VCaP (cell line): ENCODE results near the gene RUSC1.

ENCODE experiments used
- H3K27ac ChIP-seq: fragments of 450-650 bp; 2 replicates; pipeline ENCODE4 v1.5.1; 2017
- TF ChIP-seq, protein P1 (sequence below): fragments of 450-650 bp; conservative IDR thresholded peaks from 2 replicates; pipeline ENCODE4 v1.5.1; 2017; ENCODE audit warnings: mild to moderate bottlenecking, moderate library complexity

Gene RUSC1, protein sequence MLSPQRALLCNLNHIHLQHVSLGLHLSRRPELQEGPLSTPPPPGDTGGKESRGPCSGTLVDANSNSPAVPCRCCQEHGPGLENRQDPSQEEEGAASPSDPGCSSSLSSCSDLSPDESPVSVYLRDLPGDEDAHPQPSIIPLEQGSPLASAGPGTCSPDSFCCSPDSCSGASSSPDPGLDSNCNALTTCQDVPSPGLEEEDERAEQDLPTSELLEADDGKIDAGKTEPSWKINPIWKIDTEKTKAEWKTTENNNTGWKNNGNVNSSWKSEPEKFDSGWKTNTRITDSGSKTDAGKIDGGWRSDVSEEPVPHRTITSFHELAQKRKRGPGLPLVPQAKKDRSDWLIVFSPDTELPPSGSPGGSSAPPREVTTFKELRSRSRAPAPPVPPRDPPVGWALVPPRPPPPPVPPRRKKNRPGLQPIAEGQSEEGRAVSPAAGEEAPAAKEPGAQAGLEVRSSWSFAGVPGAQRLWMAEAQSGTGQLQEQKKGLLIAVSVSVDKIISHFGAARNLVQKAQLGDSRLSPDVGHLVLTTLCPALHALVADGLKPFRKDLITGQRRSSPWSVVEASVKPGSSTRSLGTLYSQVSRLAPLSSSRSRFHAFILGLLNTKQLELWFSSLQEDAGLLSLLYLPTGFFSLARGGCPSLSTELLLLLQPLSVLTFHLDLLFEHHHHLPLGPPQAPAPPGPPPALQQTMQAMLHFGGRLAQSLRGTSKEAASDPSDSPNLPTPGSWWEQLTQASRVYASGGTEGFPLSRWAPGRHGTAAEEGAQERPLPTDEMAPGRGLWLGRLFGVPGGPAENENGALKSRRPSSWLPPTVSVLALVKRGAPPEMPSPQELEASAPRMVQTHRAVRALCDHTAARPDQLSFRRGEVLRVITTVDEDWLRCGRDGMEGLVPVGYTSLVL

DNA sequence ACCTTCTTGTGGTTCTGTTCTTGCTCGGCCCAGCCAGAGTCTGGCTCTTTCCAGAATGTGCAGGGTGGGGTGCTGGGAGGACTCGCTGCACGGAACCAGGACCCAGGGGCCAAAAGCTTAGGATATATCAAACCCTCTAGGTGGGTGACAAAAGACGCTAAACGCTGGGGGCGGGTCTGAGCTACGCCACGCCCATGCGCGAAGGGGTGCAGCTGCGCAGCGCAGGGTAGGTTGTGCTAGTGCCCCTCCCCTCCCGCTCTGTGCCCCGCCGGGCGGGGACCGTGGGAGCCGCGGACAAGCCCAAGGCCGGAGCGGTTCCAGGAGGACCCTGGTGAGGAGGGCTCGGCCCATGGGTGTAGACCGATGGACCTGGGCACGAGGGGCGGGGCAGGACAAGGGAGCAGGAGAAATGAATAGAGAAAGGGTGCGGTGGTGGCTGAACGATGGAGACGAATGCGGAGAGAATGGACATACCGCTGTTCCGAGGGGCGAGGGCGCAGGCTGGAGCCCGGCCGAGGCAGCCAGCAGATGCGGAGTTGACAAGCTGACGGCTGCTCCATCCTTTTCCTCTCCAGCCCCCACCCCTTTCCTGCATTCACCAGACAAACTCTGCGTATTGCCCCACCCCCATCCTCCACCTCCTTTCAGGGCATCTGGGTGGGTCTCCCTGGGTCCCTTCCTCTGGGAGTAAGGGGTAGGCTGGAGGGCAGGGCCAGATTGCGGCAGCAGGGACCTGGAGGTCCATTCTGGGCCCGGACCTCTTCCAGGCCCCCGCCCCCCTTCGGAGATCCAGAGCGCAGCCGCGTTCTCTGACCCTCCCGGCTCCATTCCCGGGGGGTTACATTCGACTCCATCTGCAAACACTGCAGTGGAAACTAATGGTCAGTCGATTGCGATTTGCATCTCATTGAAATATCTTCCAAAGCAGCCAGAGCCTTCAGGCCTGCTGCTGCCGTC, at the start of gene RUSC1:
Gene RUSC1 (plus strand): TSS at position 234 of the 957 bp plus-strand sequence. CDS start 880 bp downstream, outside the sequence.
- TF ChIP-seq, protein P1, sequence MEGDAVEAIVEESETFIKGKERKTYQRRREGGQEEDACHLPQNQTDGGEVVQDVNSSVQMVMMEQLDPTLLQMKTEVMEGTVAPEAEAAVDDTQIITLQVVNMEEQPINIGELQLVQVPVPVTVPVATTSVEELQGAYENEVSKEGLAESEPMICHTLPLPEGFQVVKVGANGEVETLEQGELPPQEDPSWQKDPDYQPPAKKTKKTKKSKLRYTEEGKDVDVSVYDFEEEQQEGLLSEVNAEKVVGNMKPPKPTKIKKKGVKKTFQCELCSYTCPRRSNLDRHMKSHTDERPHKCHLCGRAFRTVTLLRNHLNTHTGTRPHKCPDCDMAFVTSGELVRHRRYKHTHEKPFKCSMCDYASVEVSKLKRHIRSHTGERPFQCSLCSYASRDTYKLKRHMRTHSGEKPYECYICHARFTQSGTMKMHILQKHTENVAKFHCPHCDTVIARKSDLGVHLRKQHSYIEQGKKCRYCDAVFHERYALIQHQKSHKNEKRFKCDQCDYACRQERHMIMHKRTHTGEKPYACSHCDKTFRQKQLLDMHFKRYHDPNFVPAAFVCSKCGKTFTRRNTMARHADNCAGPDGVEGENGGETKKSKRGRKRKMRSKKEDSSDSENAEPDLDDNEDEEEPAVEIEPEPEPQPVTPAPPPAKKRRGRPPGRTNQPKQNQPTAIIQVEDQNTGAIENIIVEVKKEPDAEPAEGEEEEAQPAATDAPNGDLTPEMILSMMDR: no peak
- peak within 1 kb of the TSS; percentile 86 for H3K27ac ChIP-seq

GRCh38 chr1:155272466-155273342, 48.0 kb upstream of the RUSC1 start:
- TF ChIP-seq, protein P1: no peak
- H3K27ac ChIP-seq: peak overlapping the region; percentile 94

GRCh38 chr1:155273343-155274245, 47.1 kb upstream of the RUSC1 start, which contains the start of gene CLK2:
Gene CLK2 (minus strand): TSS chr1:155273504. CDS start chr1:155270977, 2,527 bp downstream.
- TF ChIP-seq, protein P1: no peak
- H3K27ac ChIP-seq: peak within 1 kb of the TSS; percentile 94

- TF ChIP-seq, protein P1: peak; percentile 87
- peak within 1 kb of the TSS; percentile 79 for H3K27ac ChIP-seq
Observed at GRCh38 chr1:155277070-155277901, 43.4 kb upstream of the RUSC1 start, which contains the start of gene HCN3. Gene HCN3 (plus strand): TSS chr1:155277463. CDS start chr1:155277591, 128 bp downstream.

DNA sequence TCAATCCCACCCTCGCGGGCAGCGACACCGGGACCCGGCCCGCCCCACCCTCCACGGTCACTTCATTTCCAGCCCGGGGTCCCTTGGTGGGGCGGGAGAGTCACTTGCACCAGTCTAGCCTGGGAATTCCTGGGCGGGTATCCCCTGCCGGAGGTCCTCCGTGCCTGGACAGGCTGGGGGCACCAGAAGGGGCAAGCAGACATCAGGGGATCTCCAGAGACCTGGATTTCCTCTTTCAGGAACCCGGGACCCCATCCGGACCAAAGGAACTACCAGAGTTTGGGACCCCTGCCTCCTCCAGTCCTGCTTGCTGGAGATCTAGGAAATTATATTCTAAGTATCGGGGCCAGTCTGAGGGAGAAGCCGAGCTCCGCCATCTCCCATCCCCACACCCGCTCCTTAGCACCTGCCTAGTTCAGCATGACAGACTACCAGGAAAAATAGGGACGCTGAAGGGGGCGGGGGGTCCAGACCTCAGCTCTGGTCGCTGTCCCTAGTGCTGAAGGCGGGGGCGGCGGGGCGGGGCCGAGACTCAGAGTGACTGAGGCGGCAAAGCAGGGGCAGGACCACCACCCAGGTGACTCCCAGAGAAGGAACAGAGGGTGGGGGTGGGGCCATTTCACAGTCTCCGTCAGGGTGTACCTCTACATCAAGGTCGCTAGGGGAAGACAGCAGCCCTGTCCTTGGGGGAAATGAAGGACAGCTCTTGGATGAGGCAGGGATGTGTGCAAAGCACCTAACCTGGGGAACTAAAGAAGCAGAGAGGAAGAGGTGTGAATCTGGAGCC, 42.6 kb upstream of the RUSC1 start:
- TF ChIP-seq, protein P1: peak; percentile 69
- peak overlapping the region; percentile 79 for H3K27ac ChIP-seq
